Effector CD8-positive, alpha-beta T cell (primary cell): ENCODE results near the gene GRK4.
A peak's percentile ranks its signal among the peaks of the same experiment; 100 is the strongest.
"Not testable (repeated sequence)": the region's sequence is repeated elsewhere in the genome, so short reads cannot be mapped to it uniquely, and the experiment has no call there.

ENCODE experiments used
- DNase-seq: peaks from one replicate; lab custom pipeline; 2025; lab: John Stamatoyannopoulos, UW

Gene GRK4

GRCh38 chr4:2930758-2931511 is 32.4 kb upstream of the GRK4 start:
- no peak for DNase-seq

- no peak for DNase-seq
These were observed 31.7 kb upstream of the GRK4 start for GRCh38 chr4:2931512-2932301.

GRCh38 chr4:2932321-2932950 is 30.9 kb upstream of the GRK4 start:
- DNase-seq: no peak

- no peak for DNase-seq
These were observed 30.3 kb upstream of the GRK4 start for GRCh38 chr4:2932951-2933565.

- no peak for DNase-seq
These were observed 29.8 kb upstream of the GRK4 start for GRCh38 chr4:2933566-2934076.

GRCh38 chr4:2934077-2934812 is 29.1 kb upstream of the GRK4 start:
- peak; percentile 57 for DNase-seq

- DNase-seq: peak; percentile 93
These were observed 28.3 kb upstream of the GRK4 start for GRCh38 chr4:2934813-2935761.

- DNase-seq: no peak
These were observed 27.3 kb upstream of the GRK4 start for GRCh38 chr4:2935762-2936743.

GRCh38 chr4:2936773-2937145 is 26.6 kb upstream of the GRK4 start:
- DNase-seq: no peak

GRCh38 chr4:2937146-2937857 is 26.1 kb upstream of the GRK4 start:
- no peak for DNase-seq

- DNase-seq: no peak
These were observed 25.4 kb upstream of the GRK4 start for GRCh38 chr4:2937986-2938385.

GRCh38 chr4:2938411-2938810 is 25.0 kb upstream of the GRK4 start:
- DNase-seq: not testable (repeated sequence)

- DNase-seq: no peak
These were observed 24.5 kb upstream of the GRK4 start for GRCh38 chr4:2938906-2939305.

GRCh38 chr4:2939383-2940243 is 23.8 kb upstream of the GRK4 start:
- no peak for DNase-seq

GRCh38 chr4:2940267-2941137 is 22.9 kb upstream of the GRK4 start:
- DNase-seq: no peak
